ENCODE results near the gene PPP1R12B.
"Not testable (repeated sequence)": the region's sequence is repeated elsewhere in the genome, so short reads cannot be mapped to it uniquely, and the experiment has no call there.

Gene PPP1R12B

DNA sequence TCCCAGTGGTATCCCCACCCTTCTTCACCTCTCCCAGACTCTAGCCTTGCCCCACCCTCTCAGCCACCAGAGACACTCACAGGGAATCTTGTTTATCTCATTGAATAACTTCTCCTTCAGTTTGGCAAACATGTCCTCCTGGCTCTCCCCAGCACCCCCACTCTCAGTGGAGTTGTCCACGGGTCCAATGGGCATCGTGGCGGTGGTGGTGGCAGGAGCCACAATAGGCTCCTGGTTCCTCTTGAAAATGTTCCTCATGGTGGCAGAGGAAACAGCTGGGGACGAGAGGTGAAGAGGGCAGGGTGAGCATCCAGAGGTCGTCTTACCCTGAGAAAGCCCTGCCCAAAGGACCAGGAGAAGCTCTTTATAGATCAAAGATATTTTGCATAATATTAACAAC is 257.0 kb downstream of the PPP1R12B start:
- TF ChIP-seq, protein P1, sequence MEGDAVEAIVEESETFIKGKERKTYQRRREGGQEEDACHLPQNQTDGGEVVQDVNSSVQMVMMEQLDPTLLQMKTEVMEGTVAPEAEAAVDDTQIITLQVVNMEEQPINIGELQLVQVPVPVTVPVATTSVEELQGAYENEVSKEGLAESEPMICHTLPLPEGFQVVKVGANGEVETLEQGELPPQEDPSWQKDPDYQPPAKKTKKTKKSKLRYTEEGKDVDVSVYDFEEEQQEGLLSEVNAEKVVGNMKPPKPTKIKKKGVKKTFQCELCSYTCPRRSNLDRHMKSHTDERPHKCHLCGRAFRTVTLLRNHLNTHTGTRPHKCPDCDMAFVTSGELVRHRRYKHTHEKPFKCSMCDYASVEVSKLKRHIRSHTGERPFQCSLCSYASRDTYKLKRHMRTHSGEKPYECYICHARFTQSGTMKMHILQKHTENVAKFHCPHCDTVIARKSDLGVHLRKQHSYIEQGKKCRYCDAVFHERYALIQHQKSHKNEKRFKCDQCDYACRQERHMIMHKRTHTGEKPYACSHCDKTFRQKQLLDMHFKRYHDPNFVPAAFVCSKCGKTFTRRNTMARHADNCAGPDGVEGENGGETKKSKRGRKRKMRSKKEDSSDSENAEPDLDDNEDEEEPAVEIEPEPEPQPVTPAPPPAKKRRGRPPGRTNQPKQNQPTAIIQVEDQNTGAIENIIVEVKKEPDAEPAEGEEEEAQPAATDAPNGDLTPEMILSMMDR (IDR thresholded peaks at IDR 0.05; ENCODE audit: extremely low read depth, insufficient read depth, missing control alignments), result no peak
- no peak for DNase-seq (ENCODE audit: low spot score)
- in situ Hi-C loops (cut with MboI; ENCODE audit: low pct_unique_long_range_greater_than_20kb, low sequenced_read_pairs, unreplicated experiment), result no loop called here

- DNase-seq (ENCODE audit: low spot score); in situ Hi-C loops (cut with MboI; ENCODE audit: low pct_unique_long_range_greater_than_20kb, low sequenced_read_pairs, unreplicated experiment): not testable (repeated sequence)
Measured at GRCh38 chr1:202612036-202612435, 263.5 kb downstream of the PPP1R12B start.

DNA sequence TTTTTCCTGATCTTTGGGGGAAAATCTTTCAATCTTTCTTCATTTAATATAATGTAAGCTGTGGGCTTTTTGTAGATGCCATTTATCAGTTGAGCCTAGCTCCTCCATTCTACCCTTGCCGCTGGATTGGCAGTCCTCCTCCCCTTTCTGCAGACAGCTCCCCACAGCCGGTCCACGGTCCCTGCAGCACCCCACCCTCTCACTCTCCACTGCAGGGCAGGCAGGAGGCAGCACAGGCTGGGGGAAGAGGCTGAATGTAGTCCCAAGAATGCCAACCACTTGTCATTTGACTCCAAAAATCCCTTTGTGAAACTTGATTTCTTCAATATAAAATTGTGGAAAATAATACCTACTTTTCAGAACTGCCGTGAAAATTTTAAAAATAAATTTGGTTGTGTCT is 265.1 kb downstream of the PPP1R12B start:
- in situ Hi-C loops (cut with MboI; ENCODE audit: low pct_unique_long_range_greater_than_20kb, low sequenced_read_pairs, unreplicated experiment), result no loop called here
- no peak for DNase-seq (ENCODE audit: low spot score)
- TF ChIP-seq, protein P1 (IDR thresholded peaks at IDR 0.05; ENCODE audit: extremely low read depth, insufficient read depth, missing control alignments), result no peak

DNA sequence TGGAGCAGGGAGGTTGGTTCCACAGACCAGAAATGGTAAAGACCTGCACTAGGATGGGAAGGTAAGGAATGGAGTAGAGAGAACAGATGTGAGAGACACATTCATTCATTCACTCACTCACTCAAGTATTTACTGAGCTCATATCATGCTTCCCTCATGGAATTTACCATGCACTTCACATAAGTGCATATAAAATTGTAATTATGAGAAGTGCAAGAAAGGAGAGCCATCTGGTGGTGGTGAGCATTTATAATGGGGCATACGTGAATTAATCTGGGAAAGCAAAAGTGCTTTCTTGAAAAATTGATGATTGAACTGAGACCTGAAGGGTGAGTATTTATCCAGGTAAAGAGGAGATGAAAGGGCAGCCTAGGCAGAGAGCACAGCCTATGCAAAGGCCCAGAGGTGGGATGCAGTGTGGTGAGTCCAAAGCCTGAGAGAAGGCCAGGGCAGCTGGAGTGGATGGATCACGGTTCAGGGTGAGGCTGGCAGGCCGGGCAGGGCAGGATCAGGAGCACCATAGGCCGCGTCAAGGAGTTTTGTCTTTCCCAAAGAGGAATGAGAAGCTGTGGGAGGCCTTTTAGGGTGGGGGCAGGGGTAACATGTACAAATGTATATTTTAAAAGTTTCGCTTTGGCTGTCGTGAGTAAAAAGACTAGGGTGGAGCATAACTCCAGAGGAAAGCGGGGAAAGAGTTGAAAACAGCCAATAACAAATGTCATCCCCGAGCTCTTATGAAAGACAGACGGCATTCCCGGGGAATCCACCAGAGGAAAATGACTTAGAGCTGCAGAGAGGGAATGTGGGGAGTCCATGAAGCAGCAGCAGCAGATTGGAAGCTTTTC is 266.1 kb downstream of the PPP1R12B start:
- TF ChIP-seq, protein P1 (IDR thresholded peaks at IDR 0.05; ENCODE audit: extremely low read depth, insufficient read depth, missing control alignments), result peak; percentile 16
- in situ Hi-C loops (cut with MboI; ENCODE audit: low pct_unique_long_range_greater_than_20kb, low sequenced_read_pairs, unreplicated experiment); DNase-seq (ENCODE audit: low spot score): not testable (repeated sequence)

DNA sequence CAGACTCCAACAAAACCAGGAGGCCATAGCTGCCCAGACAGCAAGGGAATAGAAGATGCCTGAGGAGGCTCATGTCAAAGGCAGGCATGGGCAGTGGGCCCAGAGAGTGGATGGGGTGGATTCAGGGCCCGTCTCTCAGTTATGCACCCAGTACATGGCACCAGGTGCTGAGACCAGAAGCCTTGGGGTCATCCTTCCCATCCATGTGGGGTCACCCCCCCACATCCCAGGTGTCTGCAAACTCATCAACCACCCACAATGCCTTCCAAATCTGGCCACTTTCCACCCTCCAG is 266.7 kb downstream of the PPP1R12B start:
- in situ Hi-C loops (cut with MboI; ENCODE audit: low pct_unique_long_range_greater_than_20kb, low sequenced_read_pairs, unreplicated experiment); DNase-seq (ENCODE audit: low spot score): not testable (repeated sequence)

- in situ Hi-C loops (cut with MboI; ENCODE audit: low pct_unique_long_range_greater_than_20kb, low sequenced_read_pairs, unreplicated experiment), result no loop called here
- peak; percentile 67 for DNase-seq (ENCODE audit: low spot score)
- TF ChIP-seq, protein P1 (IDR thresholded peaks at IDR 0.05; ENCODE audit: extremely low read depth, insufficient read depth, missing control alignments), result no peak
Measured at GRCh38 chr1:202615501-202616354, 267.2 kb downstream of the PPP1R12B start.

GRCh38 chr1:202616355-202616915 is 267.9 kb downstream of the PPP1R12B start:
- in situ Hi-C loops (cut with MboI; ENCODE audit: low pct_unique_long_range_greater_than_20kb, low sequenced_read_pairs, unreplicated experiment), result no loop called here
- TF ChIP-seq, protein P1 (IDR thresholded peaks at IDR 0.05; ENCODE audit: extremely low read depth, insufficient read depth, missing control alignments), result no peak
- DNase-seq (ENCODE audit: low spot score), result no peak

DNA sequence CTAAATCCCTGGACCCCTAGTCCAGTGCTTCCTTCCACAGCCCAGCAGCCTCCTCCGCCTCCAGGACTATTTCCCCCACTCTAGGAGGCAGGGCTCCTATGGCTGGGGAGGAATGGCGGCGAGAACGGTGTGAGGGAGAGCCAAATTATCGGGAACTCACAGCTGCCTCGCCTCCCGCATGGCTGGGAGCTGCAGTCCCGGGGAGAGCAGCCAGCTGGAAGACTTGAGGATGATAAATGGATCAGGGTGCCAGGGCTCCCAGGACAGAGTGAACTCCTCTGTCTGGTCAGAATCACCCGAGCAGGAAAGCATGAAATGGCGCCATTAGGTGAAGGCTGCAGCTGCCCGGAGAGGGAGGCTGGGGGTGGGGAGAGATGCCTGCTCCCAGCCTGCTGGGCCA is 270.5 kb downstream of the PPP1R12B start:
- DNase-seq (ENCODE audit: low spot score); in situ Hi-C loops (cut with MboI; ENCODE audit: low pct_unique_long_range_greater_than_20kb, low sequenced_read_pairs, unreplicated experiment): not testable (repeated sequence)

Measured in GM13977 (cell line).